Activated T-cell treated with anti-CD3 and anti-CD28 coated beads, Interleukin-2, amount 50 U/mL, for 4 hours (primary cell): ENCODE results near the gene HPSE. TPM values are rescaled to one million over a fixed set of nuclear protein-coding genes. Genes with fewer than 3 reads are reported as not detected.
"Not testable (repeated sequence)": the region's sequence is repeated elsewhere in the genome, so short reads cannot be mapped to it uniquely, and the experiment has no call there.

Experiments
- ATAC-seq, 2 donors: fragments of 200-7000 bp; cut with Tn5 transposase; one replicate each; pipeline ENCODE4 v1.10.0; 2021
- DNase-seq: peaks from one replicate; pipeline ENCODE4 v3.0.0-alpha.2; 2020
- H3K27me3 Mint-ChIP-seq: one replicate; pipeline ENCODE4 v1.8.0; 2021; ENCODE audit warnings: low read depth, mixed read lengths
- H3K36me3 Mint-ChIP-seq: one replicate; pipeline ENCODE4 v1.8.0; 2022; ENCODE audit warnings: mixed read lengths; ENCODE audit not compliant: insufficient read depth
- H3K4me1 Mint-ChIP-seq: one replicate; pipeline ENCODE4 v1.8.0; 2021; ENCODE audit warnings: low read depth, mixed read lengths
- H3K4me3 Mint-ChIP-seq: one replicate; pipeline ENCODE4 v1.8.0; 2021; ENCODE audit warnings: mild to moderate bottlenecking, moderate library complexity, mixed read lengths
- H3K9me3 Mint-ChIP-seq: one replicate; pipeline ENCODE4 v1.8.0; 2021; ENCODE audit warnings: mixed read lengths
- total RNA-seq, 3 donors: library from RNA; stranded (reverse); gene quantifications; one replicate each; pipeline ENCODE4 v1.2.1, GENCODE V29; 2021

The HPSE gene
- total RNA-seq, 3 donors from 2014 or later = 4.2 to 5.6 (median 5.0) TPM

DNA sequence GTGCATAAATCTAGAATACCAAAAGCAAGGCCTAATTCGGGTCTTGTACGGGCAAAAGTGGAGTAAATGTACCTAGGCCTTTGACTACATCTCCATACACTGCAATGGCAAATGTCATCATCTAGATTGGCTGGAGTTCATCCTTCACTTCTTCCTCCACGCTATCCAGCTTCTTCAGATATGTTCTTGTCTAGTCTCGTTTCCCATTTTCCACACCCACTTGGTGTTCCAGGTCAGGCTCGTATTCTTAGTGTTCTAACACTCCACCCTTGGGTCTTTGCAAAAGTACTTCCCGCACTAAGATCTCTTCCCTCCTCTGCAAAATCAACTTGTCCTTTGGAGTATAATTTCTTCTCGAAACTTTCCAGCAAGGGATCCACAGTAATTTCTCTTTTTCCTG, 51.5 kb downstream of the HPSE start:
- no peak for ATAC-seq
- Mint-ChIP-seq H3K9me3 (no peaks in the 10 kb centered on the region), H3K27me3 (no peaks in the 10 kb centered on the region), H3K4me3 (peak overlapping the region; percentile 89), H3K4me1 (peaks cover 32% of the 10 kb centered on the region), H3K36me3 (peaks cover 3% of the 10 kb centered on the region)
- DNase-seq = no peak

- no peaks in the 10 kb centered on the region for H3K9me3 Mint-ChIP-seq
- H3K36me3 Mint-ChIP-seq = peaks cover 9% of the 10 kb centered on the region
- no peaks in the 10 kb centered on the region for H3K27me3 Mint-ChIP-seq
- peaks cover 34% of the 10 kb centered on the region for H3K4me1 Mint-ChIP-seq
- DNase-seq = peak; percentile 33
- H3K4me3 Mint-ChIP-seq = peak overlapping the region; percentile 44
- no peak for ATAC-seq
Measured at GRCh38 chr4:83282049-83282535, 52.6 kb downstream of the HPSE start.

- no peak for ATAC-seq
- Mint-ChIP-seq H3K9me3 (no peaks in the 10 kb centered on the region), H3K4me3 (no peak overlapping the region), H3K27me3 (no peaks in the 10 kb centered on the region), H3K4me1 (peaks cover 41% of the 10 kb centered on the region), H3K36me3 (peaks cover 13% of the 10 kb centered on the region)
- no peak for DNase-seq
Measured at GRCh38 chr4:83281307-83281706, 53.3 kb downstream of the HPSE start.

DNA sequence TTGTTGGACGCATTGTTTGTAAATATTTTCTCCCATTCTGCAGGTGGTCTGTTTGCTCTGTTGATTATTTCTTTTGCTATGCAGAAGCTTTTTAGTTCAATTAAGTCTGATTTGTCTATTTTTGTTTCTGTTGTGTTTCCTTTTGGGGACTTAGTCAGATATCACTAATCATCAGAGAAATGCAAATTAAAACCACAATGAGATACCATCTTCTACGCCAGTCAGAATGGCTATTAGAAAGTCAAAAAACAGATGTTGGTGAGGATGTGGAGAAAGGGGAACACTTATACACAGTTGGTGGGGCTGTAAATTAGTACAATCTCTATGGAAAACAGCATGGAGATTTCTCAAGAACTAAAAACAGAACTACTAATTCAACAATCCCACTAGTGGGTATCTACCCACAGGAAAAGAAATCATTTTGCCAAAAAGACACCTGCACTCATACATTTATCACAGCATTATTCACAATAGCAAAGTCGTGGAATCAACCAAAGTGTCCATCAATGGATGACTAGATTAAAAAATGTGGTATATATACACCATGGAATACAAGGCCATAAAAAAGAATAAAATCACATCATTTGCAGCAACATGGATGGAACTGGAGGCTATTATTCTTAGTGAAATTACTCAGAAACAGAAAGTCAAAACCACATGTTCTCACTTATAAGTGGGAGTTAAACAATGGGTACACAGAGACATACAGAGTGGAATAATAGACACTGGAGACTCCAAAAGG, 58.2 kb downstream of the HPSE start:
- H3K4me1 Mint-ChIP-seq = peaks cover 23% of the 10 kb centered on the region
- H3K4me3 Mint-ChIP-seq = no peak overlapping the region
- DNase-seq = no peak
- ATAC-seq = peak; percentile 77 to 82
- H3K36me3 Mint-ChIP-seq = peaks cover 32% of the 10 kb centered on the region
- no peaks in the 10 kb centered on the region for H3K9me3 Mint-ChIP-seq
- no peaks in the 10 kb centered on the region for H3K27me3 Mint-ChIP-seq

GRCh38 chr4:83273926-83274325, 60.7 kb downstream of the HPSE start:
- H3K4me3 Mint-ChIP-seq, DNase-seq, H3K27me3 Mint-ChIP-seq, ATAC-seq, H3K9me3 Mint-ChIP-seq: not testable (repeated sequence)
- peaks cover 20% of the 10 kb centered on the region for H3K4me1 Mint-ChIP-seq
- H3K36me3 Mint-ChIP-seq = peaks cover 32% of the 10 kb centered on the region

DNA sequence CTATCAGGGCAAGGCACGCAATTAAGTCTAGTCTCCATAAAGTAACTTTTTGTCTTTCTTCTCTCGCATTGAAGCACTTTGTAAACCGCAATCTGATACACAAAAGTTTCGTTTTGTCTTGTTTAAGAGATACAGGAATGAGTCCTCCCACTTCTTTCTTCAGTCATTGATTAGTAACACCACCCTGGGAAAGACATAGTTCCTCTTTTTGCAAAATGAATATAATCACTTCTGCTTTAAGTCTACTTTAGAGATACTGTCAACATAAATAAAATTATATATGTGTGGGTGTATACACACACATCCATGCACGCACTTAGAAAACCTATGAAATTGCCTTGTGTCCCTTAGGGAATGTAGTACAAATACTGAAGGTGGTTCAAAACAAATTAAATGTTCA, 61.7 kb downstream of the HPSE start:
- no peak for DNase-seq
- peaks cover 29% of the 10 kb centered on the region for H3K36me3 Mint-ChIP-seq
- H3K9me3 Mint-ChIP-seq = no peaks in the 10 kb centered on the region
- peaks cover 25% of the 10 kb centered on the region for H3K4me1 Mint-ChIP-seq
- peak; percentile 14 to 16 for ATAC-seq
- no peak overlapping the region for H3K4me3 Mint-ChIP-seq
- H3K27me3 Mint-ChIP-seq = no peaks in the 10 kb centered on the region

DNA sequence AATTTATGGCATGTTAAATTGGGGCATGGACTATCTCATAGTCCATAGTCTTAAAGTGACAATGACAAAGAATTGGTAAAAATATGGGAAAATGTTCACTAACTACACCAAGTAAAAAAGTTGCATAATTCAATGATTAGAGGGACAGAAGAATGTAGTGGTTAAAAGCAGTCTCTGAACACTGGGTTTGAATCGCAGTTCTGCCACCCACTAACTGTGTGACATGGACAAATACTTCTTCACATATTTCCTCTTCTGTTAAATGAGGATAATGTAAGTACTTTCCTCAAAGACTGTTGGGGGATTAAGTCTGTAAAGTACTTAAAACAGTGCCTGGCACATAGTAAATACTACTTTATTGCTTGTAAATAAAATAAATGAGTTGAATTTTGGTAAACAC, 65.4 kb downstream of the HPSE start:
- H3K4me1 Mint-ChIP-seq = peaks cover 15% of the 10 kb centered on the region
- DNase-seq (no peak), ATAC-seq (no peak)
- H3K27me3 Mint-ChIP-seq = no peaks in the 10 kb centered on the region
- peaks cover 20% of the 10 kb centered on the region for H3K36me3 Mint-ChIP-seq
- no peaks in the 10 kb centered on the region for H3K9me3 Mint-ChIP-seq
- H3K4me3 Mint-ChIP-seq = no peak overlapping the region

DNA sequence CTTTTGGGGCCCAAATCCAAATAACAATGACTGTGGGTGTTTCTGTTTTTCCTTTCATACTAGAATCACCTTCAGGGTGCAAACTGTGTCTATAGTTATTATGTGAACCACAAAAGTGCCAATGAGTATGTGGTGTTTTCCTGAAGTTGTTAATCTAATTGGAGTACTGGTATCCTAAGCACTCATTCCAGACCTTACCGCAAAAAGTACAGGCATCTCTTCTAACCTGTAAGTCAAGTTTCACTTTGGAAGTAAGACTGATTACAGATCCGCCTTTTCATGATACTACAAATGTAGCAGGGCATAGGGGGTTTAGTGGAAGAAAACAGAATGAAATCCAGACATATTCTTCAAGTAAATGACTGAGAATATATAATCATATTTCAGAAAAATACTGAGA, 66.2 kb downstream of the HPSE start:
- Mint-ChIP-seq H3K4me1 (peaks cover 15% of the 10 kb centered on the region), H3K27me3 (no peaks in the 10 kb centered on the region), H3K36me3 (peaks cover 19% of the 10 kb centered on the region), H3K9me3 (no peaks in the 10 kb centered on the region), H3K4me3 (no peak overlapping the region)
- DNase-seq (no peak), ATAC-seq (no peak)

DNA sequence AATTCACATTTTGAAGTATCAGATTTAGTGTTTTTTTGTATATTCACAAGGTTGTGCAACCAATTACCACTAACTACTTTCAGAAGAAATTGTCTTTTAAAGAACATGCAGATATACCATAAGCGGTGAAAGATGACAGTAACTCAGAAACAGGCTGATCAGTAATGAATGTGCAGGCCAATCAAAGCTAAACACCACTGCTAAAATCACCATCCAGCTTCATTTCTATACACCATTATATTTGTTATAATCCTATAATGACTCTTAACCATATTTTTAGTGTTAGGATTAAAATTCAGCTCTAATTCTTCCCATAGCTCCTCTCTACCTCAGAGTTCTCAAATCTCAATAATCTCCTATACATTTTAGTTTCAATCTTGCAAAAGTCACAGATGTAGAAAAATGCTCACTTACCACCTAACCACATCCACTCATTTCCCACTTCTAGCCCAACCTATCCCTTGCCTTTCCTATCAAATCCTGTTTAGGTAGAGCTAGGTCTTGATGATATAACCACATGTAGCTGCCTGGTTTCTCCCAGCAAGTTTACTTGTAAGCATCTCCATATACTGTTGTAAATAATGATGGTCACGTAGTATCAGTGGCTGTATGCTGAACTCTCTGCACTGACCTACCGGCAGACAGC, 66.7 kb downstream of the HPSE start:
- DNase-seq = no peak
- peak; percentile 39 to 41 for ATAC-seq
- no peaks in the 10 kb centered on the region for H3K27me3 Mint-ChIP-seq
- no peaks in the 10 kb centered on the region for H3K9me3 Mint-ChIP-seq
- H3K4me3 Mint-ChIP-seq = no peak overlapping the region
- peaks cover 14% of the 10 kb centered on the region for H3K4me1 Mint-ChIP-seq
- H3K36me3 Mint-ChIP-seq = peaks cover 20% of the 10 kb centered on the region

- H3K4me1 Mint-ChIP-seq = peaks cover 7% of the 10 kb centered on the region
- H3K27me3 Mint-ChIP-seq = no peaks in the 10 kb centered on the region
- no peak overlapping the region for H3K4me3 Mint-ChIP-seq
- H3K9me3 Mint-ChIP-seq = no peaks in the 10 kb centered on the region
- ATAC-seq (no peak), DNase-seq (no peak)
- H3K36me3 Mint-ChIP-seq = peaks cover 17% of the 10 kb centered on the region
Measured at GRCh38 chr4:83267121-83267829, 67.4 kb downstream of the HPSE start.

DNA sequence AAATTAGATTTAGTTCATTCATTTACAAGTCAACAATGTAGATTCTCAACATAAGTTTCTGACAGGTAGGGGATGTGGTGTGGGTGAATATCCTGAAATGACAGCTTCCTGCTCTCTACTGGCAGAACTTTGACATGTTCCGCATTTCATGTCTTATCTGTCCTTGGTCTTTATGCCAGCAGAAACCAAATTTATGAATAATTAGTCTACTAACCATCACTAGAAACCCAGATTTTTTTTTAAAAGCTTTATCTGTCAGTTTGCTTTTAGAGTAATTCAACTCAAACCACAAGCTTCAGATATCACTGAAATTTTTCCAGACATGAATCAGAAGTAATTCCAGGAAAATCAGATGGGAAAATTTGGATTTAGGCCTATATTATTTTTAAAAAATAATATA, 68.0 kb downstream of the HPSE start:
- DNase-seq = no peak
- H3K27me3 Mint-ChIP-seq = no peaks in the 10 kb centered on the region

GRCh38 chr4:83263106-83263505, 71.5 kb downstream of the HPSE start:
- ATAC-seq (no peak), DNase-seq (no peak)
- H3K4me3 Mint-ChIP-seq = no peak overlapping the region
- H3K27me3 Mint-ChIP-seq = no peaks in the 10 kb centered on the region
- peaks cover 14% of the 10 kb centered on the region for H3K4me1 Mint-ChIP-seq
- no peaks in the 10 kb centered on the region for H3K9me3 Mint-ChIP-seq
- H3K36me3 Mint-ChIP-seq = peaks cover 24% of the 10 kb centered on the region

More for the DNA sequence above, 68.0 kb downstream of the HPSE start:
- Mint-ChIP-seq H3K4me1 (peaks cover 7% of the 10 kb centered on the region), H3K4me3 (no peak overlapping the region), H3K36me3 (peaks cover 21% of the 10 kb centered on the region), H3K9me3 (no peaks in the 10 kb centered on the region)
- ATAC-seq = peak in 1 of 2 donors; percentile 57

- ATAC-seq = no peak
- H3K4me1 Mint-ChIP-seq = peaks cover 12% of the 10 kb centered on the region
- H3K27me3 Mint-ChIP-seq = no peaks in the 10 kb centered on the region
Measured at GRCh38 chr4:83262682-83263081, 72.0 kb downstream of the HPSE start.

GRCh38 chr4:83261307-83261706, 73.3 kb downstream of the HPSE start:
- no peaks in the 10 kb centered on the region for H3K9me3 Mint-ChIP-seq
- peaks cover 9% of the 10 kb centered on the region for H3K4me1 Mint-ChIP-seq
- H3K4me3 Mint-ChIP-seq = no peak overlapping the region
- peaks cover 24% of the 10 kb centered on the region for H3K36me3 Mint-ChIP-seq
- ATAC-seq (no peak), DNase-seq (no peak)
- H3K27me3 Mint-ChIP-seq = no peaks in the 10 kb centered on the region

More at GRCh38 chr4:83262682-83263081, 72.0 kb downstream of the HPSE start:
- no peak for DNase-seq
- no peaks in the 10 kb centered on the region for H3K9me3 Mint-ChIP-seq
- no peak overlapping the region for H3K4me3 Mint-ChIP-seq
- peaks cover 24% of the 10 kb centered on the region for H3K36me3 Mint-ChIP-seq
